T-helper 1 cell treated with Interleukin-12 subunit alpha and Interleukin-12 subunit beta and Interleukin-4 antibody, amounts not matched to agents 30 μg/mL and 1 μg/mL, for 36 hours (primary cell): ENCODE data around the gene GRB10.

Experiments used
- H3K27ac Mint-ChIP-seq: one replicate; pipeline ENCODE4 v1.8.0; 2021; ENCODE audit warnings: mild to moderate bottlenecking, mixed read lengths
- H3K27me3 Mint-ChIP-seq: one replicate; pipeline ENCODE4 v1.8.0; 2021; ENCODE audit warnings: low read depth, mixed read lengths
- H3K36me3 Mint-ChIP-seq: one replicate; pipeline ENCODE4 v1.8.0; 2021; ENCODE audit warnings: low read depth, mixed read lengths
- H3K4me1 Mint-ChIP-seq: one replicate; pipeline ENCODE4 v1.8.0; 2021; ENCODE audit warnings: low read depth, mixed read lengths
- H3K4me3 Mint-ChIP-seq: one replicate; pipeline ENCODE4 v1.8.0; 2021; ENCODE audit warnings: mild to moderate bottlenecking, moderate library complexity, mixed read lengths
- H3K9me3 Mint-ChIP-seq: one replicate; pipeline ENCODE4 v1.8.0; 2021; ENCODE audit warnings: mixed read lengths

GRB10 gene

GRCh38 chr7:50567715-50568261, 214.9 kb downstream of the GRB10 start:
- Mint-ChIP-seq H3K27me3 (peaks cover 4% of the 10 kb centered on the region), H3K4me1 (no peaks in the 10 kb centered on the region), H3K4me3 (no peak overlapping the region), H3K27ac (no peak overlapping the region), H3K9me3 (no peaks in the 10 kb centered on the region), H3K36me3 (no peaks in the 10 kb centered on the region)

DNA sequence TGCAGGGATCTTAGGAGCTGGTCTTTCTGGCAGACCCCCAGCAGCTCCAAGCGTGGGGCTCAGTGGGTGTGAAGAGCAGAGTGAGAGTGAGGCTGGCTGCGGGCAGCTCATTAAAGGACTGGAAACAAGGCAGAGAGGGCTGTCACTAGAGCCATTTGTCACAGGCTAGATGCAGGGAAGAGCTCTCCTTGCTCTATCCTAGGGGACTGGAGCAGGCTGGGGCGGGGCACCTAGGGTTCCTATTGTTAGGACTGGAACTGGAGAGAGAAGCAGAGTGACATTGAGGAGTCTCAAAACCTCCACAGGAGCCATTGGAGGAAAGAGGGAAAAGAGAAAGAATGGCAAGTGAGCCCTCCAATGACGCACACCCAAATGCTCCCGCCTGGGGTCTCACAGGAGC, 216.7 kb downstream of the GRB10 start:
- Mint-ChIP-seq H3K4me3 (no peak overlapping the region), H3K9me3 (no peaks in the 10 kb centered on the region), H3K27me3 (no peaks in the 10 kb centered on the region), H3K4me1 (no peaks in the 10 kb centered on the region), H3K27ac (no peak overlapping the region), H3K36me3 (no peaks in the 10 kb centered on the region)

DNA sequence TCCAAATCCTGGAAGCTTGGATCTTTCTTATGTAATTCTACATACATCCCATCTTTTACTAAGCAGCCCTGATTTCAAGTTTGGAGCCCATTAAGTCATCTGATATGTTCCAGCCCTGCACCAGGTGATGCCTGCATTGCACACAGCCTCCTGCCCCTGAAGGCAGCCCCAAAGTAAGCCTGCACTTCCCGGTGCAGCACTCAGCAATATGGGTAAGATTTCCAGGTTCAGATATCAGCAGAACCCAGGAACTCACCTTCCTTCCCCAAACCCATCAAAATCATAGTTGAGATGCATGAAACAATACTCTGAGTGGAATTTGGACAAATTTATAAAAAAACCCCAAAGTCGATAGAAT, 217.2 kb downstream of the GRB10 start:
- no peaks in the 10 kb centered on the region for H3K27me3 Mint-ChIP-seq
- H3K36me3 Mint-ChIP-seq: no peaks in the 10 kb centered on the region
- no peak overlapping the region for H3K4me3 Mint-ChIP-seq
- H3K4me1 Mint-ChIP-seq: no peaks in the 10 kb centered on the region
- H3K27ac Mint-ChIP-seq: no peak overlapping the region
- H3K9me3 Mint-ChIP-seq: no peaks in the 10 kb centered on the region

DNA sequence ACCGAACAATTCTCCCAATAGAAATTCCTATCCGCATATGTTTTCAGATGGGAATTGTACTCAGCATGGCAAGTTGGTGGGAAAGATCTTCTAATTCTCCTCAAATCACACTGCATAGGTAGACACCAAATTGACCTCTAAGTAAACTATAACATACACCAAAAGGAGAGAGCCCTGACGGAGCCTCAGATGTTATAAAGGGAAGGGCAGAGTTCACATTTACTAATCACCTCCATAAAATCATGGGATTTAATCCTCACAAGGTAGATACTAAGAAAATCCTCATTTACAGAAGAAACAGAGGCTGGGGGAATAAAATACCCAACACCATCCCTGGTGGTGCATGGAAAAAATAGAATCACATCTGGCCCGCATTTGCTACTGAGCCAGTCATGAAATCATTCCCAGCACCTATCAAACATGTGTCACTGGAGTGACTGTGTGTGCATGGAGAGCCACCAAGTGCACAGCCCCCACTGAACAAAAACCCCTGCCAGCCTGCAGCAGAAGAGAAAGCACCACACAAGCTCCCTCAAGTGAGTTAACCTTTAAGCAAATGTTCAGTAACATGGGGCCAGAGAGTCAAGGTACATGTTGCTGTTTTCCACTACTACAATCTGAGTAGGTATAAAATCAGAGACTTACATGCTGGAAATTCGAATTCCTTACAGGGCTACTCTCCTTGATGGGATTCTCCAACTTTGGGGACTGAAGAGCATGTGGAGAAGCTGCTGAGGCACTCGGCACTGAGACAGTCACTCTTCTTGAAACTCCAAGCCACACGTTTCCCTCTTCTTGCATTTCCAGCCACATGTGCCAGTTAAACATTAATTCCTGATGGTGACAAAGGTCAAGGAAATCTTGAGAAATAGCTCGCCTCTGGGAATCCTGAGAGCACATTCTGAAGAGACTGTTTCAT, 217.8 kb downstream of the GRB10 start, which contains the start of gene DDC:
DDC (minus strand) TSS at position 766 of the 919 bp plus-strand sequence. CDS start 21,320 bp downstream, outside the sequence.
- Mint-ChIP-seq H3K9me3 (no peaks in the 10 kb centered on the region), H3K27me3 (no peaks in the 10 kb centered on the region), H3K4me3 (no peak within 1 kb of the TSS), H3K4me1 (no peaks in the 10 kb centered on the region), H3K36me3 (no peaks in the 10 kb centered on the region), H3K27ac (no peak within 1 kb of the TSS)

GRCh38 chr7:50564171-50564570, 218.5 kb downstream of the GRB10 start:
- Mint-ChIP-seq H3K4me3 (no peak overlapping the region), H3K36me3 (no peaks in the 10 kb centered on the region), H3K27me3 (peaks cover under 1% of the 10 kb centered on the region), H3K4me1 (no peaks in the 10 kb centered on the region), H3K27ac (no peak overlapping the region), H3K9me3 (no peaks in the 10 kb centered on the region)

GRCh38 chr7:50562136-50562535, 220.6 kb downstream of the GRB10 start:
- H3K4me1 Mint-ChIP-seq: no peaks in the 10 kb centered on the region
- H3K27ac Mint-ChIP-seq: no peak overlapping the region
- H3K36me3 Mint-ChIP-seq: no peaks in the 10 kb centered on the region
- no peaks in the 10 kb centered on the region for H3K9me3 Mint-ChIP-seq
- H3K27me3 Mint-ChIP-seq: peaks cover 16% of the 10 kb centered on the region
- H3K4me3 Mint-ChIP-seq: no peak overlapping the region

DNA sequence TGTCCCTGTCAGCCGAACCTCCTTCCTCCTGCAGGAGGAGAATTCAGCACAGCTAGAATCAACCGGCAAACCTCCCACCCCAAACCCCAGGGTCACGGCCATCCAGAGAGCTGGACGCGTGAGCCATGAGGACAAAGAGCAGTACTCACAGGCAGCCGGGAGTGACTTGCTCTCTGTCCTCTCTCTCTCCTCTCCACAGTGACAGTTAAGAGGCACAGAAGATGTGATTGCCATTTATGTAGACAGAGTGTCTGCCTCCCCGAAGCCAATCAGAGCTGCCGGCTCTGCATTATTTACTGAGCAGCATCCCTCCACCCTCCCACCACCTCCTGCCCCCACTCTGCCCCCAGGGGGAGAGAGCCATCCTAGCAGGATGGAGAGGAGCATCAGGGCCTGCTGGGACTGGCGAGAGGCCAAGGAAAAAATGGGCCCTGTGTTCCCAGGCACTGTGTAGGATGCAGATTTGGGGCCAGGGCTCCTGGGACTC, 221.8 kb downstream of the GRB10 start:
- Mint-ChIP-seq H3K9me3 (no peaks in the 10 kb centered on the region), H3K4me3 (no peak overlapping the region), H3K4me1 (no peaks in the 10 kb centered on the region)

DNA sequence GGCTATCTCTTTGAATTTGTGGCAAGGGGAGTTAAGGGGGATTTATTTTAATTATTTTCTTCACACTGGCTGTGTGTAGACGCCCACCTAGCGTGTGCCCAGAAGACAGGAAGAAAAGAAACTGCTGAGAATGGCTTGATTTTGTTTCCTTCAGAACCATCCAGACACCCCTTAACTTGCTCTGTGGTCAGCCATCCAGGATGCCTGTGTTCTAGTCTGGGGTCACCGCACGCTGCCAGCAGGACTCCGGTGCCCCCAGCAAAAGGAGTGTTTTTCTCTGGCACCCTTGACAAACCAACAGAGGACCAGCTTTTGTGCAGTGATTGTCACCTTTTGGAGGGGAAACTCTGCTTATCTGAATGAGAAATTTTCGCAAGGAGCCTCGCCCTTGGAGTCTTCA, 222.8 kb downstream of the GRB10 start:
- H3K9me3 Mint-ChIP-seq: no peaks in the 10 kb centered on the region
- no peaks in the 10 kb centered on the region for H3K36me3 Mint-ChIP-seq
- H3K27ac Mint-ChIP-seq: no peak overlapping the region
- H3K4me1 Mint-ChIP-seq: no peaks in the 10 kb centered on the region
- H3K27me3 Mint-ChIP-seq: peaks cover 33% of the 10 kb centered on the region
- no peak overlapping the region for H3K4me3 Mint-ChIP-seq

More for the DNA sequence above, 221.8 kb downstream of the GRB10 start:
- no peak overlapping the region for H3K27ac Mint-ChIP-seq
- peaks cover 26% of the 10 kb centered on the region for H3K27me3 Mint-ChIP-seq
- no peaks in the 10 kb centered on the region for H3K36me3 Mint-ChIP-seq

- no peaks in the 10 kb centered on the region for H3K4me1 Mint-ChIP-seq
- peaks cover 39% of the 10 kb centered on the region for H3K27me3 Mint-ChIP-seq
- no peaks in the 10 kb centered on the region for H3K36me3 Mint-ChIP-seq
- H3K9me3 Mint-ChIP-seq: no peaks in the 10 kb centered on the region
- no peak overlapping the region for H3K27ac Mint-ChIP-seq
- no peak overlapping the region for H3K4me3 Mint-ChIP-seq
Measured at GRCh38 chr7:50558294-50559053, 224.2 kb downstream of the GRB10 start.

- no peaks in the 10 kb centered on the region for H3K36me3 Mint-ChIP-seq
- no peaks in the 10 kb centered on the region for H3K4me1 Mint-ChIP-seq
- H3K27ac Mint-ChIP-seq: no peak overlapping the region
- H3K9me3 Mint-ChIP-seq: no peaks in the 10 kb centered on the region
- H3K27me3 Mint-ChIP-seq: peaks cover 39% of the 10 kb centered on the region
- no peak overlapping the region for H3K4me3 Mint-ChIP-seq
Measured at GRCh38 chr7:50557099-50557498, 225.6 kb downstream of the GRB10 start.

DNA sequence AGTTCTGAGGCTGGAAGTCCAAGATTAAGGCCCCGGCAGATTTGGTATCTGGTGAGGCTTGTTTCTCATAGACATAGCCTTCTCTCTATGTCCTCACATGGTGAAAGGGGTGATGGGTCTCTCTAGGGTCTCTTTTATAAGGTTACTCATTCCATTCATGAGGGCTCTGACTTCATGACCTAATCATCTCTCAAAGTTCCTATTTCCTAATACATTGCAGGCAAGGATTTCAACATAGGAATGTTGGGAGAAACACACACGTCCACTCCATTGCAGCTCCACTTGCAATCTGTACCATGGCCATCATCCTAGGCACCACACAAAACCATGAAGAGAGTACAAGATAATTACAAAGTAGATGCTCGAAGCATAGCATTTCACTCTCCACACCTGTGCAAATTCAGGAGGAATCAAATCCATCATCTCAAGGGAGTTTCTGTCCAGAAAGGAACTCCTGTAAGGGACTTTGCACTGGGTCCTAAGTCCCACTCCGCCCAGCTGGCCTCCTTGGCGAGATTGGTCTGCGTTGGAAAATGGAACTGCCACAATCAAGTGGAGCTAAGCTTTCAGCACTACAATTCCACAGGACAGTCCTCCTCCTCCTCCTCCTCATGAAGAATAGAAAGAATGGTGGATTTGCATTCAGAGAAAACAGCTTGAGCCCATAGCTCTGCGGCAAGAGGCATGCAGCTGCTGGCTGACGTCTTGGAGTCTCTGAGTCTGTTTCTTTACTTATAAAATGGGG, 226.3 kb downstream of the GRB10 start:
- H3K4me3 Mint-ChIP-seq: no peak overlapping the region
- no peaks in the 10 kb centered on the region for H3K36me3 Mint-ChIP-seq
- peaks cover 39% of the 10 kb centered on the region for H3K27me3 Mint-ChIP-seq
- H3K9me3 Mint-ChIP-seq: no peaks in the 10 kb centered on the region
- no peaks in the 10 kb centered on the region for H3K4me1 Mint-ChIP-seq
- H3K27ac Mint-ChIP-seq: no peak overlapping the region

DNA sequence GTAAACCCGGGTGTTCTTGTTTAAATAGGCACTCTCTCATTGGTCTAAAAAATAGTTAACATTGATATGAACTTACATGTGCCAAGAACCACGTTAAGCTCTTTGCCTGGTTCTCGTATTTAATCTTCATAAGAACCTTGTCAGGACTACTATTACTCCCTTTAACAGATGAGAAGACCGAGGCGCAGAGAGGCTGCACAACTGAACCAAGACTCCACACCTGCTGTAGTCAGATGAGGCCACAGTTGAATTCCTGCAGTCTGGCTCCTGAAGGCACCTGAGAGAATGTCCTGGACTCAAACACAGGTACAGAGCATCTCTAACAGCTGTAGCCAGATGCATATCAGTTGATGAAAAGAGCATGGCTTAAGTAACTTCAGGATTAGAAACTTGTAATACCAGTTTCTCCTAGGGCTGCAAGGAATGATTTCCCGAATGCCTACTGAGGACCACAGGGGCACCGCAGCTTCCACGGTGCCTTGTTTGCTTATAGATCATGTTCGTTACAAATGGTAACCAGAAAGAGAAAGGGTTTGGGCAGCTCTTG, 227.0 kb downstream of the GRB10 start:
- no peaks in the 10 kb centered on the region for H3K4me1 Mint-ChIP-seq
- H3K4me3 Mint-ChIP-seq: no peak overlapping the region
- peaks cover 39% of the 10 kb centered on the region for H3K27me3 Mint-ChIP-seq
- no peak overlapping the region for H3K27ac Mint-ChIP-seq
- no peaks in the 10 kb centered on the region for H3K9me3 Mint-ChIP-seq
- no peaks in the 10 kb centered on the region for H3K36me3 Mint-ChIP-seq

DNA sequence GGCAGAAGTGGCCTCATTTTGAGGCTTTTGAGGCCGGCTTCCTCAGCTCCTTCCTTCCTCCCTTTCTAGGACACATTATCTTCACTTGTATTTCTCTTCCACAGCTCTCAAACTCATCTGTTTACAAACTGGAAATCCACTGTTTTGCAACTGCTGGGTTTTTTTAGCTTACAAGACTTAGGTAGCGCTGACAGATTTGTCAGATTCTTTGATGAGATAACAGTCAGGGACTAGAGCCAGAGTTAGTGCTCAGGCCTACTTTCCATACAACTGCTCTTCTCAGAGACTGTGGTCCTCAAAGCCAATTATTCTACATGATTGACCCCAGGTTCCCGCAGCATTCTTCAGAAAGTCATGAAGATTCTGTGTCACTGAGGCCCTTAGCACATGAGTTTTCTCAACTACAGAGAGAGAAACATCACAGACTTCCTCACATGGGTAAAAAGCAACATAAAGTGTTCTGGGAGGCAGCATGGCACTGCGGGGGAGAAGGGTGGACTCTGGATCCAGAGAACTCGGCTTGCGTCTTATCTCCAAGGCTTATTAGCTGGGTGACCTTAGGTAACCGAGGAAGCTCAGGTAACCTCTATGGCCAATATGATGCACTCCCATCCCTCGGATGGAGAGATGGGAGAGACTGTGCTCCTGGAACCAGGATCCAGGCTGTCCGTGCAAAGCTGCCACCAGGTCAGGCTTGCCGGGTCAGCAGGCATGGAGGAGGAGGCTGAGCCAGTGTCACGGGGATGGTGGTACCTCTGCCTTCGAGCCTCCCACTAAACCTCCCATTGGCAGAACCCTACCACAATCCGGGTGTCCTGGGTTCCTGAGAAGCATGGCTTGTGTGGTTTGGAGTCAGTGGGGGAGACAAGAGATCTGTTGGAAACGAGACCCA, 228.0 kb downstream of the GRB10 start:
- H3K4me1 Mint-ChIP-seq: no peaks in the 10 kb centered on the region

More for the DNA sequence above, 228.0 kb downstream of the GRB10 start:
- no peak overlapping the region for H3K27ac Mint-ChIP-seq
- H3K27me3 Mint-ChIP-seq: peaks cover 43% of the 10 kb centered on the region
- H3K36me3 Mint-ChIP-seq: no peaks in the 10 kb centered on the region
- no peaks in the 10 kb centered on the region for H3K9me3 Mint-ChIP-seq
- H3K4me3 Mint-ChIP-seq: no peak overlapping the region
